HG02678 (cell line): ENCODE measurements around the gene C5orf22.
"Not testable (repeated sequence)": the region's sequence is repeated elsewhere in the genome, so short reads cannot be mapped to it uniquely, and the experiment has no call there.

ENCODE experiments used
- ATAC-seq: cut with Tn5 transposase; IDR thresholded peaks from one replicate; pipeline ENCODE4 v1.9.1; 2021; ENCODE audit warnings: mild to moderate bottlenecking, moderate library complexity; ENCODE audit not compliant: unreplicated experiment

C5orf22 gene

DNA sequence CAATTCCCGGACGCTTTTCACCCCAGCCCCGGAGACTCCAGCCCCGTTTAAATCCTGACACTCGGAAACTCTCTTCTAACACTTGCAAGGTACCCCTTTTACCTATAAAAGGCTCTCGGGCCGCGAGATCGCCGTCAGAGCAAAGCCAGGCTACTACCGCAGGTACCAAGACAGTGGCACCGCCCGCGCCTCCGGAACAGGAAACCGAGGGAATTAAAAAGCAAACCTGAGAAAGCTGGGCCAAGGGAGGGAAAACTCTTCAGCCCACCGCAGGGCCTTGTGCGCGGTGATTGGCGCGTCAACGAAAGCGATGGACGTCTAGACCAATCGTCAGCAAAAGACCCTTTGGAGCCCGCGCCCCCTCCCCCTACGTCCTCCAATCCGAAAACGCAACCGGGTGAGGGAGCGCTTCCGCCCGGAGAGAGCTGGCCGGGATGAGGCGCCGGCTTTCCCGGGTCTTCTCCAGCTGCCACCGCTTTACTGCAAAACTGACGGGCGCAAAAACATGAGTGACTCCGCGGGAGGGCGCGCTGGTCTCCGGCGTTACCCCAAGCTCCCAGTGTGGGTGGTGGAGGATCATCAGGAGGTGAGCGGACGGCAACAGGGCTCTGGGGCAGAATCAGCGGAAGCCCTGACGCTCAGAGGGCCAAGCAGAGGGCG lies at the start of gene C5orf22, which contains the start of gene DROSHA:
Gene C5orf22, plus strand, starts transcription at position 414 of the 660 bp plus-strand sequence. Its CDS starts 92 bp downstream, at position 506.
Gene DROSHA, minus strand, starts transcription at position 206 of the 660 bp plus-strand sequence. CDS start 3,034 bp downstream, outside the sequence.
- peak; percentile 93 for ATAC-seq

DNA sequence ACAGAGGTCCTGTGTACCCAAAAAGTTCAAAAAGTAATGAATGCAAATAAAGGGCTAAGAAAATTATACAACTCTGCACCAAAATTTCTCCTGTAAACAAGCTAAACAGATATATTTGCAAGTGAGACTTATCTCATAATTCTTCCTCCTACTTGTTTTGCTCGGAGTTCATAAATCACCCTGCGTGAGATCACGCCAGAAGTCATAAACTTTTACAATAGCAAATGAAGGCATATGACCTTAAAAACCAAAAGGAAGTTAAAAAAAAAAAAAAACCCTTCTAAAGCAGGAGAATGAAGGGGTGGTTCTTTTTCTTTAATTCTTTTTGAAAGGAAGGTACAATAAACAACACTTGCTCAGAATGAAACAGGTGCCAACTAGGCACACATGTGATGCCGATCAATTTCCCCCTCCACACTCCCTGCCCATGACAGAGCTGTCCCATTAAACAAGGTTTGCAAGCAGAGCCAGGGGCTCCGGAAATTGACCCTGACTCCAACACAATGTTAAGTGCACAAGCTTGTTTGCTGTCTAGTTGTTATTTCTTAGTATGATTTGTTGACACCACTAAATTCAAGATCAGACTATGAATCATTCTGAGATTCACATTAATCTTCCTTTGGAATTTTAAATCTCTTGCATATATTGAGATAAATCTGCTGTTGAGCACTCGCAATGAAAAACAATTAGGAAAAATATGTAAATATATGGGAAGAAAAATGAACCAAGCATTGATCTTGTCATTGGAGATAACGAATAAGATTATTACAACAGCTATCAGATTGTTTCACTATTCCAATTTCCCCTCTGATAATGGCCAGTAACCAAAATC lies 46.5 kb upstream of the C5orf22 start:
- ATAC-seq = no peak

DNA sequence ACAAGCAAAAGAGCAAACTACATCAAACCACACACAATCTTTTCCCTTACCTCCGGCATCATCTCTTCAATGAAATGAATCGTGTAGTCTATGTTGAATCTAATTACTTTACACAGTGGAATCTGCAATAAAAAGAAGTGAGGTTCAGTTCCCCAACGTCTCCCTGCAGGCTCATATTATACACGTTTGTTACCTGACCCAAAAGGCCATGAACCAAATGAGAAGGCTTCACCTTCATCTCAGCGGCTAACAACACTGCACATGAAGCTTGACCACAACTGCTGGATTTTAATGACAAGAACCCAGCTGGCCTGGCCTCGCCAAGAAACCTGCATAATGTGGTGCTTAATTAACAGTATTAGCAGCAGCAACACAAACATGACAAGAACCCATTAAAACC lies 45.7 kb upstream of the C5orf22 start:
- ATAC-seq = no peak

DNA sequence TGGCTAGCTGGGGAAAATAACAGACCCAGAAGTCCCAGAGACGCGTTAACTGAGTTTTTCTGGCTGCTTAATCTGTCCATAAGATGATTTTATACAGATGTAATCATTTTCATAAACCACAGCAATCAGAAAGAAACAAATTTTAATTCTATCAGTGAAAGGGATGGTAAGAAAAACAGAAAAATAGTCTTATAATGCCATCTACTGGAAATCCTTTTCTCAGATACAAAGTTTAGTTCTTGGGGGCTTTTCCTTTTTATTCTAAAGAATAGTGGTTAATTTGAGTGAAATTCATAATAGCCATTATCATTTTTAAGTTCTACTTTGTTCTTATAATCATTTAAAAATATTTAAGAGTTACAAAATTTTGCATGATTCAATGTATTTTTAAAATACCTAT lies 44.6 kb upstream of the C5orf22 start:
- no peak for ATAC-seq

DNA sequence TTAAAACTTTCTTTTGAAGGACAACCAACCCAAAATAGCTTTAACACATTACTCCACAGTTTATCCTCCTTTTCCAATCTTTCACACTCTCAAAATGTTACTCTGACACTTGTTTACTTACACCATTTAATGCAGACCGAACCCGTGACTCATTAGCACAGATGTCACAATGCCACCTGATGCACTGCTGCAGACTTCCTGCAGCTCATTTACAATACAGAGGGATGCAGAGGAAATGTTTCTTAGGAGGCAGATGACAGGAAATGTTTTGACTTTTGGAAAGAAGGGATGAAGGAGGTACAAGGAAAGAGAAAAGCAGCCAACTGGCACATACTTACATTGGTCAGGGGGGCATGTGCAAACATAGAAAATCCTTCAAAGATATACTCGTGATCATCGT lies 39.2 kb upstream of the C5orf22 start:
- no peak for ATAC-seq

DNA sequence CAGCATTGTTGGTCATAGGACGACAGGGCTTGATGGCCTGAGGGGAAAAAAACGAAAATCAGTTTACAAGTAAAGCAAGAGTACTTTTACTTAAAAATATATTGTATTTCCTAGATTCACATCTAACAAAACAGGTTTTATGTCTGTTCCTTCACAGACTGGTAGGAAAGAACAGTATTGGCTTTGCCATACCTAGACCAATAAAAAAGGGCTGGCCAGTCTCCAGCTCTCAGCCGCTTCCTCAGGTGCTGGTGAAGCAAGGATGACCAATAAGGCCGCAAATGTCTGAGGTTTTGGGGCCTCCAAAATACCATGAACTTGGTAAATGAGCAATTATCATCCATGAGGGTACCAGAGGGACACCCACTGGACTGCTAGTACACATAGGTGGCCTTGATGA lies 36.8 kb upstream of the C5orf22 start:
- ATAC-seq = no peak

DNA sequence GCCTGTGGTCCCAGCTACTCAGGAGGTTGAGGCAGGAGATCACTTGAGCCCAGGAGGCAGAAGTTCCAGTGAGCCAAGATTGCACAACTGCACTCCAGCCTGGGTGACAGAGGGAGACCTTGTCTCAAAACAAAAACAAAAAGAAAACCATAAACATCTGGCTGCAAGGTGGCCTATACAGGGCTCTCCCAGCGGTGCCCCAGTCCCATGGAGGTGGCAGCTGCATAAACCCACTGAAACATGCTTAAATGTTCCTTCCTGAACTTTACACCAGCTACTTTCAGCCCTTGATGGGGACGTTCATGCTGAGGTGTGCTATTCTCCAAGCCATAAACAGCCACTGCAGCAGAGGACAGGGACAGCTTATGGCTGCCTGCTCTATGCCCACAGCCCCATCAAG lies 35.8 kb upstream of the C5orf22 start:
- ATAC-seq = no peak

DNA sequence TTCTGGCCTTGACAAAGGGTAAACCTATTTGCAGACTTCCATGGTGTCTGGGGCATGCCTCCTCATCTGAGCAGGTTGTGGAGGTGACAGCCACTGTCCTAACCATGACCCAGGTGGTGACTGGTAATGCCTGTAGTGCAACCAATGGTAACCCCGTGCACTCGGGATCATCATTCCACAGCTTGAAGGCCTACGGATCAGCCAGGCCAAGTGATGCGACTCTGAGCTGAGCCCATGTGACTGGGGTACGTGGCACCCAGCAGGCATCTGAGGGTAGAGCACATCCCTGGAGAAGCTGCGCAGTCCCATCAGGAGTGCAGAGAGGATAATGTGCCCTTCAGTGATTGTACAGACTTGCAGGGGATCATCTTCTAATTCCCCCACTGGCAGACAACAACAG lies 35.2 kb upstream of the C5orf22 start:
- no peak for ATAC-seq

DNA sequence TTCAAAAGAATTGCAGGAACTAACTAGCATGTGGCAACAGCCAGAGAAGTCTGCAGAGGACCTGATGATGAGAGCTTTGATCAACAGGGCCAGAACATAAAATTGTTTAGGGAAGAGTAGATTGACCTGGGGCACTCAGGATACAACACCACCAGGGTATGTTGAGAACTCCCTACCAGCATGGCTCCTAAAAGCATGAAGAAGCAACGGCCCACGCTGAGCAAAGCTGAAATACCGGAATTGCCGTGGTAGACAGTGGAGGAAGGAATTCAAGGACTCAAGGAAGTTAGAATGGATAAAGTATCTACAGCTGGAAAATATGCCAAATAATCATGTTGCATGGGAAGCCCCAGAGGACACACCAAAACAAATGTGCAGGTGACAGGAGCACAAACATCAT lies 31.8 kb upstream of the C5orf22 start:
- no peak for ATAC-seq

DNA sequence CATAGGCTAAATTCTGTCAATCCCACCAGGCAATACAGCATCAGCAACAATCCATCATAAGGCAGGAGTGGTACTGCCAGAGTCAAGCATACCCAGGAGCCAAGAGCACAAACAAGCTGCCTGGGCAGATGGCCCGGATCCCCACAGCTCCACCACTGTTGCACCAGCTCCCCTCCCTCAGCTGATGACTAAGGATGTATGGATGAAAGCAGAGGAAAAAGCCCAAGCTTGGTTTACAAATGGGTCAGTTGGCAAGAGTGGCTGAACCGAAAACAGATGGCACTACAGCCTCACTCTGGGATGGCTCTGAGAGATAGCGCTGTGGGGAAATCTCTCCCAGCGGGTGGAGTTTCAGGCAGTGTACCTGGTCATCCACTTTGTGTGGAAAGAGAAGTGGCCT lies 29.6 kb upstream of the C5orf22 start:
- no peak for ATAC-seq

DNA sequence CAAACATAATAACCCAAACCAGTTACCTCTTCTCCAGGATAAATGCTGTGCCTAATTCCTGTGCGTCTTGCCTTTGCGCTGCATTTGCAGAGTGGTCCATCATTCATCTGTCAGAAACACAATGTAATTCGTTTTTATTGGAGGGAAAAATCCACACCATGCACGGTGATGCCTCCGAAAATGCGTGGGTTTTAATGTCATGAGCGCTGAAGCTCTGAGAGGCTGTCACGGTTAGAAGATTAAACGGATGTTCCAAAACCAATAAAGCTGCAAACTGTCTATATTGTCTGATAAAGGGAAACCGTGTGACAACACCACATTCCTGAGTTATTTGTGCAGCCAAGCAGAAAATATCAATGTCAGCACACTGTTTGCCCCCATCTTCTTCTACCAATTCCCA lies 27.6 kb upstream of the C5orf22 start:
- ATAC-seq = no peak

DNA sequence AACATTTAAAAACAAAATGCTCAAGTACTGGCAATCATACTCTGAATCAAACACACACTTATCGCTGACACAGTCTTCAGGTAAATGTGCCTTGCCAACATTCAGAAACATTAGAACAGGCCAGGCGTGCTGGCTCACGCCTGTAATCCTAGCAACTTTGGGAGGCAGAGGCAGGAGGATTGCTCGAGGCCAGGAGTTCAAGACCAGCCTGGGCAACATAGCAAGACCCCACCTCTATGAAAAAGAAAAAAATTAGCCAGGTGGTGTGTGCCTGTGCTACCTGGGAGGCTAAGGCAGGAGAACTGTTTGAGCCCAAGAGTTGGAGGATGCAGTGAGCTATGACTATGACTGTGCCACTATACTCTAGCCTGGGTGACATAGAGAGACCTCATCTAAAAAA lies 20.8 kb upstream of the C5orf22 start:
- ATAC-seq = no peak

DNA sequence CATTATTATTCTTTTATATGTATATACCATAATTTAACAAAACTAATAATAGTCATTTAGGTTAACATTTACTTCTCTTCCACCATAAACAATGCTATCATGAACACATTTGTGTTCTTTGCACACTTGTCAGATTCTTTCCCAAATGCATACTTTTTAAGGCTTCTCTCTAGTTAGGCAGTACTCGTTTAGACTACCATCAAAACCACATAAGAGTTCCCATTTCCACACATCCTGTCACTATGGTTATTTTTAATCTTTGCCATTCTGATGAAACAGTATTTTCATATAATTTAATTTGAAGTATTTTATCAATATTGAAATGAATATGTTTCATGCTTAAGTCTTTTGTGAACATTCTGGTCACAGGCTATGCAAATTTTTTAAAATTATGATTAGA lies 15.3 kb upstream of the C5orf22 start:
- no peak for ATAC-seq

DNA sequence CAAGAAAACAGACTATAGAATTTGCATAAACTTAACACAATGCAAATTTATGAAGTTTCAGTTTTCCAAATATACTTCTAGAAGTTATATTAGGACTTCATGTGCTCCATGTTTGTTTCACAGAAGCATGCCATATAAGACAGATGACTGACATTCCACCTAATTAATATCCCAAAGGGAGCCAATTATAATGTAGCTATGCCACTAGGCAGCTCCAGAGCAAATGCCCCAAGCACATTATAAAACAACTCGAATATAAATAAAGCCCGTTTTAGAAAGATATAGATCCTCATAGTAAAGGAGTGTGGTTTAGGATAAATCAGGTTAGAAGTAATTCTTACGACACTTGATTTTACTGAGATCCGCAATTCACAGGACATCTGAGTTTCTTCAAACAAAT lies 9.1 kb upstream of the C5orf22 start:
- no peak for ATAC-seq

DNA sequence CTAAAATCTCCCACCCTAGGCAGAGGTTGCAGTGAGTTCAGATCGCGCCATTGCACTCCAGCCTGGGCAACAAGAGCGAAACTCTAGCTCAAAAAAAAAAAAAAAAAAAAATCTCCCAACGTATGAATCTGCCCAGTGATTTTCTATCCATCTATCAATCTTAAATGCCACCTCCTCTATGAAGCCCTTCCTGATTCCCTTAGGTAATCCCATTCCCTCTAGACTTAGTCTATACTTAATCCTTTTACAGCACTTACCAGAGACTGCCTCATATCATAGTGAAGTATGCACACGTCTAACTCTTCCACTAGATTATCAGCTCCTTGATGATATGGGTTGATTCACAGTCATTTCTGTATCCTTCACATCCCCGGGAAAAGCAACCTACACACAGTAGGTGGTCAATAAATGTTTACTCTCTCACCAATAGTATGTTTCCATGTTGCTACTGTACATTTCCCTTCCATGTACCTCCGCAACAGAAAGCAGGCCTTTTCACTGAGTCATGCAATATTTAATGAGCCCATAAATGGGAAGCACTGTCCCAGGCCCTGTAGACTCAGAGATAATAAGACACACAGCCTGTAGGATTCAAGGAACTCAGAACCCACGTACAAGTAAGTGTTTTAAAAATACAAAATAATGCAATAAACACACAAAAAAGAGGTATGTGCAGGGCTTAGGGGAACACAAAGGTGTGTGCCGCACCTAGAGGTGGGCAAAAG lies 1.4 kb upstream of the C5orf22 start:
- no peak for ATAC-seq

DNA sequence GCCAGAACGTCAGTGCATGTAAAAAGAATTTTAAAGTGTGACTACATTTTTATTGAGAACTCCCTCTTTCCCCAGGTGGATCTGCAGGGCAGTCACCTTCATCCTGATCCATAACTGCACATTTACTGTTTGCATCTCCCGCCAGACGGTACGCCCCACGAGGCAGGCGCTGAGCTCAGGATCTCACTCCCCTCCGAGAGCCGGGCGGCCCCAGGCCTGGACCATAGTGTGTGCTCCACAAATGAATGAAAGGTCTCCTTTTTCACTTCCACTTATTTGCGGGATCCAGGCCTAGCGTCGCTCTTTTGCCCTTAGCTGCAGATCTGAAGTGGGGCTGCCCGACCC lies 586 bp upstream of the C5orf22 start:
- peak; percentile 30 for ATAC-seq

DNA sequence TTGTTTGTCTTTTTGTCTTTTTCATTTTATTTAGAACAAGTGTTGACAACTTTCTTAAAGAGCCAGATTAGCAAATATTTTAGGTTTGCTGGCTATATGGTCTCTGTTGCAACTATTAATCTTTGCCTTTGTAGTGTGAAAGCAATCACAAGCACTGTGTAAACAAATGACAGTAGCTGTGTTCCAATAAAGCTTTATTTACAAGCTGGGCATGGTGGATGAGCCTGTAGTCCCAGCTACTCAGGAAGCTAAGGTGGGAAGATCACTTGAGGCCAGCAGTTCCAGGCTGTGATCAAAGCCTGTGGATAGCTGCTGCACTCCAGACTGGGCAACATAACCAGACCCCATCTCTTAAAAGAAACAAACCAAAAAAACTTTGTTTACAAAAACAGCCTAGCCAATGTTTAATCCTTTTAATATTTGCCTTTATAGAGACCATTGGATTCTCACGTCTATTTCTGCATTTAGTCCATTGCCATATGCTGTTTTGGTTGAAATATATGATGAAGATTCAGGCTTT lies 2.5 kb downstream of the C5orf22 start:
- ATAC-seq = no peak

DNA sequence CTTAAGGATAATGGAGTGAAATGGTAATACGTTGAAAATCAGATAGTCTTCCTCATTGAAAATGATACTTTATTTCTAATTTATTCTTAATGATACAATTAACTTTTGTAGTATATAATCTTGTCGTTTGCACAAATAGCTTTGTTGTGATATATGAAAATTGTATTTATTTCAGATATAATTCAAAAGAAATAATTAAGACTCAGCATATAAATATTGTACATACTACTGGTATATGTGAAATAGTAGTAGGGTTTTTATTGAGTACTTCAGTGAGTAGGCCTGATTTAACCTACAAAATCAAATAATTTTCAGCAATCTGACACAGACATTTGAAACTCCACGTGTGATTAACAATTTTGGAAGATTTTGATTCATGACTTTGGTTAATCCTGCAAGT lies 4.8 kb downstream of the C5orf22 start:
- no peak for ATAC-seq

DNA sequence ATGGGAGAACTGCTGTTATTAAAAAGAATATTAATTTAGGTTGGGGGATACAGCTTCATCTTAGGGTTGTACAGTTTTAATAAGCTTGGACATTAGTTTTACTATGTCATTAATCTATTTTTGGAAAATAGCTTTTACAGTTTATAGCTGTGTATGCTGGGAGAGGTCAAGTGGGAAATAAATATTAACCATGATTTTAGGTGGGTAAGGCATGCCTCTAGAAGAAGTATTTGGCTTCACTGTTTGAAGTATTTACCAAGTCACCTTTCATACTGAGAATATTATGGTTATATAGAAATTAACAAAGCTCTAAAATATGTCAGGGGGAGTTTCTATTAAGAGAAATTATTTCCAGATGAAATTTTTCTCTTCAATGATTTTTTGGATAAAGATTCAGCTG lies 5.2 kb downstream of the C5orf22 start:
- ATAC-seq = no peak

DNA sequence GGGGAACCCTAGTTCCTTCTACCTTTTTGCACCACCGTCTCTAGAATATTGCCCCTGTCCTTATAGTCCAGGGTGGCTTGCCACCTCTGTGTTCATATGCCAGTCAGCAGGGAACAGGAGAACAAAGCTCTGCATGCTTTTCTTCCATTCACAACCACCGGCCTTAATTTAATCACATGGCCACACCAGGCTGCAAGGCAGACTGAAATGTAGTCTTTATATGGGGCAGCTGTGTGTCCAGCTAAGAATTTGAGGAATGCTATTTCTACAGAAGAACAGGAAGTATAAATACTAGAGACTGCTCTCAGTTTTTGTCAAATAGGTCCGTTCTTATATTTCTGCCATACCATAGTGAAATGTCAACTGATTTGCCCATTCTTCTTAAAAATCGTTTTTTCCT lies 5.8 kb downstream of the C5orf22 start:
- no peak for ATAC-seq

DNA sequence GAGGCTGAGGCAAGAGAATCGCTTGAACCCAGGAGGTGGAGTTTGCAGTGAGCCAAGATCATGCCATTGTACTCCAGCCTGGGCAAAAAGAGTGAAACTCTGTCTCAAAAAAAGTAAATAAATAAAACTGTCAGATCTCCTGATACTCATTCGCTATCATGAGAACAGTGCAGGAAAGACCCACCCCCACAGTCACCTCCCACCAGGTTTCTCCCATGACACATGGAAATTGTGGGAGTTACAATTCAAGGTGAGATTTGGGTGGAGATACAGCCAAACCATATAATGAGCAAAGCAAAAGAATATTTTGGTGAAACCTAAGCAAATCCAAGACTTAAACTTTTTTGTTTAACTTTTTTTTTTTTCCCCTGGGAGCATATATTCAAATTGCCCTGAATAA lies 17.0 kb downstream of the C5orf22 start:
- not testable (repeated sequence) for ATAC-seq

DNA sequence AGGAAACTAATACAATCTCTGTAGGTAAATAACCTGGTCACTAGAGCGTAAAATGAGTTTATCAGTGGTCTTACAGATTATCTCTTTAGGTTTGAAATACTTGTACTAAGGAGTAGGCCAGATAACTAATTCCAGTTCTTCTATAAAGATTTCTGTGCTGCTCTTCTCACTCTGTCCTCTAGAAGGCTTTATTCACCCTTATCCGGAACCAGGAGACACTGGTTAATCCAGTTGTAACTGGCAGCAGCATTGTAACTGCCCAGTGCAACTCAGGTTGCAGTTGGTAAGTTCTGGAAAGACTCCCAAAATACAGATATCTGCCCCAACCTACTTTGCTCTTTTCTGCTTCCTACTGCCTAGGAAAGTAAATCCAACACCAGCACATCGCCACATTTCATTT lies 19.8 kb downstream of the C5orf22 start:
- no peak for ATAC-seq
